ENCODE results near the gene NSMF. TPM values are rescaled to one million over a fixed set of nuclear protein-coding genes. Genes with fewer than 3 reads are reported as not detected.

NSMF gene
- total and polyA plus RNA-seq, 2 of the 4 experiments (the other 2 are of a cell fraction) = 7.7 to 40.9 TPM

- H2AK5ac ChIP-seq (ENCODE audit: low read depth, low read length) = no peak overlapping the region
- intact Hi-C loops (cut with micrococcal nuclease) = no loop called here
- no peak overlapping the region for H3K4me2 ChIP-seq (ENCODE audit: low read depth, low read length)
- WGBS, 2 experiments (ENCODE audit: extremely low coverage in 2 of 2, insufficient read length in 1 of 2) = 94% methylated on average over 10 of the region's 24 CpGs; no CpG with 5 or more reads in 1 of the 2 experiments
- ChIA-PET CTCF (no interaction called here), POLR2A (ENCODE audit: unreplicated experiment) (no interaction called here)
- no peak overlapping the region for H3K4me3 ChIP-seq (ENCODE audit: insufficient read depth, low read depth, low read length)
- no peak overlapping the region for H3K23ac ChIP-seq (ENCODE audit: low read depth, low read length)
- H3K9ac ChIP-seq (ENCODE audit: low read depth, low read length) = no peak overlapping the region
- H3K4me1 ChIP-seq (ENCODE audit: control insufficient read depth, insufficient read depth, low read length) = peaks cover 28% of the 10 kb centered on the region
- no peak overlapping the region for H2AFZ ChIP-seq (replicated peaks; ENCODE audit: low read length, poor library complexity)
- no peak overlapping the region for H2AK9ac ChIP-seq (replicated peaks; ENCODE audit: low read depth, low read length, poor library complexity)
- H2BK15ac ChIP-seq (ENCODE audit: low read depth, low read length) = no peak overlapping the region
- no peaks in the 10 kb centered on the region for H3K27me3 ChIP-seq (ENCODE audit: control insufficient read depth, insufficient read depth, low read length)
- H4K20me1 ChIP-seq (ENCODE audit: insufficient read depth, low read length) = no peaks in the 10 kb centered on the region
- H3K4ac ChIP-seq (ENCODE audit: low read depth, low read length) = no peak overlapping the region
- BruUV-seq (replicated peaks) = no TSS peak
- H3K56ac ChIP-seq (ENCODE audit: extremely low read depth, insufficient read depth, low read length) = no peak overlapping the region
- no peak overlapping the region for H2BK5ac ChIP-seq (ENCODE audit: low read depth, low read length, poor library complexity, severe bottlenecking)
- H3K79me1 ChIP-seq (ENCODE audit: low read depth in 1 of 2, low read length in 2 of 2) = peaks cover 11 to 28% of the 10 kb centered on the region in 2 experiments
- dilution Hi-C loops (cut with HindIII; ENCODE audit: low sequenced_read_pairs, unreplicated experiment) = no loop called here
- H4K91ac ChIP-seq (ENCODE audit: insufficient read depth, low read depth, low read length) = no peak overlapping the region
- no peaks in the 10 kb centered on the region for H3K9me3 ChIP-seq (ENCODE audit: control insufficient read depth, insufficient read depth, low read length)
- in situ Hi-C loops (cut with MboI; ENCODE audit: low sequenced_read_pairs) = no loop called here
- H3K36me3 ChIP-seq (ENCODE audit: control insufficient read depth, insufficient read depth, low read length) = no peaks in the 10 kb centered on the region
- no peak overlapping the region for H3K18ac ChIP-seq (ENCODE audit: low read depth, low read length)
- no peak overlapping the region for H3K27ac ChIP-seq (ENCODE audit: insufficient read depth, low read length)
- no peak overlapping the region for H2BK120ac ChIP-seq (ENCODE audit: low read depth, low read length)
- H2BK20ac ChIP-seq (ENCODE audit: low read depth, low read length) = no peak overlapping the region
- DNase-seq (no peak), ATAC-seq (ENCODE audit: low read depth) (no peak)
- TF ChIP-seq BHLHE40 (IDR thresholded peaks at IDR 0.05; ENCODE audit: low read depth, low read length) = no peak
- TF ChIP-seq CHD1 (IDR thresholded peaks at IDR 0.05; ENCODE audit: low read depth, low read length) = no peak
- no peak overlapping the region for H4K5ac ChIP-seq (ENCODE audit: low read depth, low read length)
- H3K9me1 ChIP-seq (ENCODE audit: insufficient read depth, low read length) = peaks cover 9% of the 10 kb centered on the region
- H3K14ac ChIP-seq (replicated peaks; ENCODE audit: low read depth, low read length) = no peak overlapping the region
- no peak overlapping the region for H4K8ac ChIP-seq (ENCODE audit: low read depth in 2 of 2, low read length in 2 of 2)
Observed at GRCh38 chr9:137408651-137409405, 50.3 kb downstream of the NSMF start.

Data from IMR-90 (cell line).